GM18502 (cell line): Measurements from ENCODE around the gene RAB20.
A peak's percentile ranks its signal among the peaks of the same experiment; 100 is the strongest.

Experiments
- ATAC-seq: cut with Tn5 transposase; IDR thresholded peaks from one replicate; pipeline ENCODE4 v1.9.1; 2021; ENCODE audit warnings: mild to moderate bottlenecking; ENCODE audit not compliant: unreplicated experiment, poor library complexity

The RAB20 gene

GRCh38 chr13:110556224-110556606 is 5.3 kb downstream of the RAB20 start:
- ATAC-seq = no peak

- peak; percentile 62 for ATAC-seq
These were observed 5.8 kb downstream of the RAB20 start for GRCh38 chr13:110555601-110556223.

- ATAC-seq = no peak
These were observed 6.6 kb downstream of the RAB20 start for GRCh38 chr13:110554946-110555345.

GRCh38 chr13:110554227-110554836 is 7.2 kb downstream of the RAB20 start:
- no peak for ATAC-seq

- no peak for ATAC-seq
These were observed 8.1 kb downstream of the RAB20 start for GRCh38 chr13:110553417-110553816.

- ATAC-seq = no peak
These were observed 8.8 kb downstream of the RAB20 start for GRCh38 chr13:110552767-110553166.

GRCh38 chr13:110551284-110551683 is 10.2 kb downstream of the RAB20 start:
- ATAC-seq = no peak

- no peak for ATAC-seq
These were observed 11.7 kb downstream of the RAB20 start for GRCh38 chr13:110549795-110550160.

- ATAC-seq = no peak
These were observed 12.4 kb downstream of the RAB20 start for GRCh38 chr13:110548891-110549794.

- ATAC-seq = no peak
These were observed 14.6 kb downstream of the RAB20 start for GRCh38 chr13:110546926-110547325.

GRCh38 chr13:110546378-110546777 is 15.1 kb downstream of the RAB20 start:
- no peak for ATAC-seq

GRCh38 chr13:110542169-110542796 is 19.2 kb downstream of the RAB20 start:
- ATAC-seq = no peak

- no peak for ATAC-seq
These were observed 20.0 kb downstream of the RAB20 start for GRCh38 chr13:110541526-110541920.

- no peak for ATAC-seq
These were observed 20.5 kb downstream of the RAB20 start for GRCh38 chr13:110540871-110541525.

GRCh38 chr13:110539894-110540293 is 21.6 kb downstream of the RAB20 start:
- no peak for ATAC-seq

- ATAC-seq = peak; percentile 63
These were observed 22.9 kb downstream of the RAB20 start for GRCh38 chr13:110538632-110539031.

GRCh38 chr13:110536006-110536693 is 25.4 kb downstream of the RAB20 start:
- ATAC-seq = no peak

- no peak for ATAC-seq
These were observed 26.0 kb downstream of the RAB20 start for GRCh38 chr13:110535526-110535925.

- no peak for ATAC-seq
These were observed 27.5 kb downstream of the RAB20 start for GRCh38 chr13:110533771-110534670.
